Muscle layer of duodenum (tissue), 2 donors: ENCODE data around the gene ULBP1.
"Not testable (repeated sequence)": the region's sequence is repeated elsewhere in the genome, so short reads cannot be mapped to it uniquely, and the experiment has no call there.

Source experiments
- H3K27ac ChIP-seq: one replicate; pipeline ENCODE4 v1.7.0; 2013; ENCODE audit warnings: mild to moderate bottlenecking, low read length
- H3K27me3 ChIP-seq: one replicate; pipeline ENCODE4 v1.7.0; 2013; ENCODE audit warnings: low read depth, mild to moderate bottlenecking, control low read depth, low read length
- H3K36me3 ChIP-seq, 2 donors: one replicate each; pipeline ENCODE4 v1.7.0; 2013; ENCODE audit warnings: low read length in 2 of 2, control low read depth in 1 of 2, mild to moderate bottlenecking in 1 of 2; ENCODE audit not compliant: insufficient read depth in 2 of 2, control insufficient read depth in 1 of 2
- H3K4me1 ChIP-seq, 2 donors: one replicate each; pipeline ENCODE4 v1.7.0; 2013; ENCODE audit warnings: low read length in 2 of 2, mild to moderate bottlenecking in 2 of 2, control low read depth in 1 of 2, moderate library complexity in 1 of 2; ENCODE audit not compliant: insufficient read depth in 2 of 2, control insufficient read depth in 1 of 2
- H3K4me3 ChIP-seq, 2 donors: one replicate each; pipeline ENCODE4 v1.7.0; 2013; ENCODE audit warnings: low read length in 2 of 2, low read depth in 1 of 2, mild to moderate bottlenecking in 1 of 2
- H3K9me3 ChIP-seq, 2 donors: one replicate each; pipeline ENCODE4 v1.7.0; 2013; ENCODE audit warnings: low read length in 2 of 2, control low read depth in 1 of 2, mild to moderate bottlenecking in 1 of 2; ENCODE audit not compliant: control insufficient read depth in 1 of 2
- donor health status: healthy.

The ULBP1 gene

GRCh38 chr6:149965194-149966020 is 1.7 kb downstream of the ULBP1 start:
- H3K27me3 ChIP-seq = peaks cover 45% of the 10 kb centered on the region
- no peaks in the 10 kb centered on the region for H3K36me3 ChIP-seq
- H3K27ac ChIP-seq = no peak overlapping the region
- peaks cover 0 to 23% of the 10 kb centered on the region in 2 donors for H3K4me1 ChIP-seq
- H3K4me3 ChIP-seq = peak overlapping the region; percentile 50 to 61
- no peaks in the 10 kb centered on the region for H3K9me3 ChIP-seq

DNA sequence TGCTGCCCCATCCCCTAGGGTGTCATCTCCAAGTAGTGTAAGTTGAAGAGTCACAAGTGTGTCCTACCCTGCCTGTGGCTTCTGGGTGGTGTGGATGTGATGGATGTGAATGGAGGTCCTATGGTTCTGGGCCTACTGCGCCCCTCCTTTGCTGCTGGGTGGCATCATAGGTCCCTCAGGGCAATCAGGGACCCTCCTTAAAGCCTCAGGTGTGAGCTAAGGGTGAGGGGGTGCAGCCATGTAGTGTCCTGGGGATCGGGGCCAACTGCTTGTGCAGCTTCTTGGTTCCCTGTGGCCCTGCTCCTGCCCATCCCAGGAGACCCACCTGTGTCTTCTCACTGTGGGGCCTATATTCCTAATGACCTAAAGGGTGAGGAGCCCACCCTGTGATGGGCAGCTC is 2.6 kb downstream of the ULBP1 start:
- H3K9me3 ChIP-seq, H3K36me3 ChIP-seq, H3K4me3 ChIP-seq, H3K27ac ChIP-seq: not testable (repeated sequence)
- H3K4me1 ChIP-seq = peaks cover 0 to 23% of the 10 kb centered on the region in 2 donors
- H3K27me3 ChIP-seq = peaks cover 40% of the 10 kb centered on the region

DNA sequence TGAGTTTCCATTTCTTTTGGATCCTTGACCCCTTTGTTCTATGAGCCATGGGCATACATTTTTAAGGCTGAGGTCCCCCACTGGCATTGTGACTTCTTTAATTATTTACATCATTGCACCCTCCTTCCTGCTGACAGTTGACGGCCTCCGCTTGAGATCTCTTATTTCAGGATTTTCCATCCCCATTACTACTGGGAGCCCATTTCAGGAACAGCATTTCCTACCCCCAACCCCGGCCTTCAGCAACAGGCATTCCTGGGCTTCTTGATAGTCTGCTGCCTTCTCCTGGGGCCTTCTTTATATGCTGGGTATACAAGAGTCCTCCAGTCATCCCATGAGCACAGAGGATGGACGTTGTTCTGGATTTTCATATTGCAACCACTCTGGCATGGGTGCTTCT is 3.8 kb downstream of the ULBP1 start:
- peaks cover 0 to 23% of the 10 kb centered on the region in 2 donors for H3K4me1 ChIP-seq
- H3K36me3 ChIP-seq = no peaks in the 10 kb centered on the region
- H3K27me3 ChIP-seq = peaks cover 32% of the 10 kb centered on the region
- no peak overlapping the region for H3K4me3 ChIP-seq
- H3K9me3 ChIP-seq = no peaks in the 10 kb centered on the region
- H3K27ac ChIP-seq = no peak overlapping the region

GRCh38 chr6:149967999-149968398 is 4.3 kb downstream of the ULBP1 start:
- not testable (repeated sequence) for H3K36me3 ChIP-seq, H3K4me3 ChIP-seq, H3K9me3 ChIP-seq, H3K27ac ChIP-seq
- peaks cover 0 to 23% of the 10 kb centered on the region in 2 donors for H3K4me1 ChIP-seq
- H3K27me3 ChIP-seq = peaks cover 28% of the 10 kb centered on the region

GRCh38 chr6:149968909-149969308 is 5.2 kb downstream of the ULBP1 start:
- H3K4me3 ChIP-seq, H3K36me3 ChIP-seq, H3K27ac ChIP-seq, H3K9me3 ChIP-seq: not testable (repeated sequence)
- H3K4me1 ChIP-seq = peaks cover 0 to 18% of the 10 kb centered on the region in 2 donors
- H3K27me3 ChIP-seq = peaks cover 20% of the 10 kb centered on the region

- Histone ChIP-seq H3K4me3 (no peak overlapping the region), H3K27me3 (peaks cover 19% of the 10 kb centered on the region)
These were observed 5.9 kb downstream of the ULBP1 start for GRCh38 chr6:149969635-149970034.

DNA sequence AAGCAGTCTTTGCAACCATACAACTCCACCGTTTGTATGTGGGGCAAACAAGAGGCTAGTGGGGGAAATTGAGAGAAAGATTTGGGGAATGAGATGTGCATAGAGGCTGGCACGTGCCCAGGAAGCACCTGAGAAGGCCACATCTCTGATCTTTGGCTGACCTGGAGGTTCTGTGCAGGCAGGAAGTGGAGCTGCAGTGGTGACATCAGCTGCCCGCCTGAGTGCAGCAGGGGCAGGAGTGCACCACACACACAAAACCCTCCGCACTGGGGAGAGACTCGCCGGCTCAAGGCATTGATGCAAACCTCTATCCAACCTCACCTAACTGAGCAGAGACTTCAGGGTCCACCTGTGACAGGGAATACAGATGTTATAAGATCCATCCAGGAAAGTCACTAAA is 10.7 kb downstream of the ULBP1 start:
- H3K36me3 ChIP-seq, H3K4me1 ChIP-seq, H3K27ac ChIP-seq, H3K9me3 ChIP-seq, H3K4me3 ChIP-seq: not testable (repeated sequence)
- peaks cover 12% of the 10 kb centered on the region for H3K27me3 ChIP-seq

More at GRCh38 chr6:149969635-149970034, 5.9 kb downstream of the ULBP1 start:
- Histone ChIP-seq H3K27ac (no peak overlapping the region), H3K36me3 (no peaks in the 10 kb centered on the region), H3K9me3 (no peaks in the 10 kb centered on the region), H3K4me1 (peaks cover 0 to 11% of the 10 kb centered on the region in 2 donors)

DNA sequence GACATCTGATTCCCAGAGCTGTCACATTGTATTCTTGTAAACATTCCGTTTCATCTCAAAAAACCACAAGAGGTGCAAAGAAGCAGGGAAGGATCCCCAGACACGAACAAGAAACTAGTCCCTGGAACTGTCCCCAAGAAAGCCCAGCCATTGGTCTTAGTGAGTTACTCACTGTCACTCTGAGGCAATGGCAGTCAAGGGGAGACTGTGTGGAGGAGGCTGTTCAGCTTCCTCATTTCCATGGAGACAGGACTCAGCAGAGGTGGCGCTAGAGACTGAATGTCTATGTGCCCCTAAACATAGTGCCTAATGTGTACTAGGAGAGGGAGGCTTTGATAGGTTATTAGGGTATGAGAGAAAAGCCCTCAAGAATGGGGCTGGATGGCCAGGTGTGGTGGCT is 11.1 kb downstream of the ULBP1 start:
- Histone ChIP-seq H3K9me3 (no peaks in the 10 kb centered on the region), H3K4me3 (no peak overlapping the region), H3K27ac (no peak overlapping the region), H3K36me3 (no peaks in the 10 kb centered on the region), H3K4me1 (no peaks in the 10 kb centered on the region), H3K27me3 (peaks cover 12% of the 10 kb centered on the region)

DNA sequence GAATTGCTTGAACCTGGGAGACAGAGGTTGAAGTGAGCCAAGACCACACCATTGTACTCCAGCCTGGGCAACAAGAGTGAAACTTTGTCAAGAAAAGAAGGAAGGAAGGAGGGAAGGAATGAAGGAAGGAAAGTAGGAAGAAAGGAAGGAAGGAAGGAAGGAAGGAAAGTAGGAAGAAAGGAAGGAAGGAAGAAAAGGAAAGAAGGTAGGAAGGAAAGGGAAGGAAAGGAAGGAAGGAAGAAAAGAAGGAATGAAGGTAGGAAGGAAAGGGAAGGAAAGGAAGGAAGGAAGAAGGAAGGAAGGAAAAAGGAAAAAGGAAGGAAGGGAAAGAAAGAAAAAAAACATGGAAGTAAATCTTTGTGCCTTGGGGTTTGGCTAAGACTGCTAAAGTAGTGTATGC is 11.7 kb downstream of the ULBP1 start:
- Histone ChIP-seq H3K27ac (no peak overlapping the region), H3K9me3 (no peaks in the 10 kb centered on the region), H3K4me3 (no peak overlapping the region), H3K27me3 (peaks cover 12% of the 10 kb centered on the region), H3K4me1 (no peaks in the 10 kb centered on the region), H3K36me3 (no peaks in the 10 kb centered on the region)

DNA sequence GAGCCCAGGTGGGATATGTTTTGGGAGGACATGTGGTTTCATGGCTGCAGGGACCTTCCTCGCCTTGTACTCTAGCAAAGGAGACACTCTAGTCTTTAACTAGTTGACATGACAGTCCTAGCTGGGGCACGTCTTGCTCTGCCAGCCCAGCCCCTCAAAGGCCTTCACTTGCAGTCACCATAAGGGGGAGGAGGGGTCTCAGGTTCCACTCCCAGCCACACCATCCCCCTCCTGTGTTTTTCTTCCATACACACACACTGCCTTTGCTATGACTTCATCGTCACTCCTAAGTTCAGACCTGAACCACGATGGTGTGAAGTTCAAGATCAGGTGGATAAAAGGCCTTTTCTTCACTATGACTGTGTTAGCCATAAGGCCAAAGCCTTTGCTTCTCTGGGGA is 13.5 kb downstream of the ULBP1 start:
- Histone ChIP-seq H3K4me3 (no peak overlapping the region), H3K27ac (no peak overlapping the region), H3K36me3 (no peaks in the 10 kb centered on the region), H3K9me3 (no peaks in the 10 kb centered on the region), H3K4me1 (no peaks in the 10 kb centered on the region), H3K27me3 (peaks cover 23% of the 10 kb centered on the region)

GRCh38 chr6:149978610-149979009 is 14.9 kb downstream of the ULBP1 start:
- H3K27me3 ChIP-seq = peaks cover 34% of the 10 kb centered on the region
- no peak overlapping the region for H3K4me3 ChIP-seq
- no peaks in the 10 kb centered on the region for H3K9me3 ChIP-seq
- H3K36me3 ChIP-seq = no peaks in the 10 kb centered on the region
- H3K4me1 ChIP-seq = no peaks in the 10 kb centered on the region
- no peak overlapping the region for H3K27ac ChIP-seq

- H3K27me3 ChIP-seq = peaks cover 31% of the 10 kb centered on the region
- H3K27ac ChIP-seq = no peak overlapping the region
- no peaks in the 10 kb centered on the region for H3K36me3 ChIP-seq
- no peaks in the 10 kb centered on the region for H3K9me3 ChIP-seq
- H3K4me1 ChIP-seq = no peaks in the 10 kb centered on the region
- no peak overlapping the region for H3K4me3 ChIP-seq
These were observed 15.6 kb downstream of the ULBP1 start for GRCh38 chr6:149979293-149979692.
